ENCODE data around the gene LEKR1.
A peak's percentile ranks its signal among the peaks of the same experiment; 100 is the strongest.

LEKR1 gene

GRCh38 chr3:157059661-157060060 lies 233.5 kb downstream of the LEKR1 start:
- no peak for DNase-seq (ENCODE audit: low read depth)

GRCh38 chr3:157061265-157061664 lies 235.1 kb downstream of the LEKR1 start:
- no peak for DNase-seq (ENCODE audit: low read depth)

GRCh38 chr3:157063469-157063868 lies 237.3 kb downstream of the LEKR1 start:
- DNase-seq (ENCODE audit: low read depth): no peak

DNA sequence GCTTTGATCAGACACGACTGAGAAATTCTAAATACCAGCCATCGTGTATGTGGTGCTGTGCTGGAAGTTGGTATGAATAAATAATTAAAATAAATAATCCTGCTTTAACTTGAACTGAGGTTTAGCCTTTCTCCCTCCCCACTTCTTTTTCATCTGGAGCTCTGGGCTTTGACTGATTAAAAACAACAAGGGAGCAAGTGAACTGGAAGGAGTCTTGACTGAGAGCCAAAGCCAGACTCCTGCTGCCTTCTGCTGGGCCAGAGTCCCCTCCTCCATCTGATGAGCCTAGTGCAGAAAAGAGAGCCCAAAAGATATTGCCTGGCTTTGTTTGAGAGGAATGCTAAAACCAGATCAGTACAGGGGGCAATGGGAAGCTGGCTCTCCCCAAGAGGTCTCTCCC lies 237.8 kb downstream of the LEKR1 start:
- no peak for DNase-seq (ENCODE audit: low read depth)

DNA sequence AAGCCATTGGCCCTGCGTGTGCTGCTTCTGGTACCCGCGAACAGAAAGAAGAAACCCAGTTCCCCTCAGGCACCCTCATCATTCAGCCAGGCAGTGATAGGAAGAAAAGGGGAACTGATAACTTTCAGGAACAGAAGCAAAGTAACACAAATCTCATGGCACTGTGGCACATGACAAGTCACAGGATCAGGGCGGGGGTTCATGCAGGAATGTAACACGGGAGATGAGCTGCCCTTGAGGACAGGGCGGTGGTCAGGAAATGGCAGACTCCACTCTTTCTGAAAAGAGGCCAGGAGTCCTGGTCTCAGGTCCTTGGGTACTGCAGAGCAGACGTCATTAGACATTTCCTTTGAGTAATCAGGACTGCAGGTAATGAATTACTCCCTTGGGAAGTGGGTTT lies 238.2 kb downstream of the LEKR1 start:
- no peak for DNase-seq (ENCODE audit: low read depth)

- no peak for DNase-seq (ENCODE audit: low read depth)
Observed at GRCh38 chr3:157065201-157065600, 239.0 kb downstream of the LEKR1 start.

DNA sequence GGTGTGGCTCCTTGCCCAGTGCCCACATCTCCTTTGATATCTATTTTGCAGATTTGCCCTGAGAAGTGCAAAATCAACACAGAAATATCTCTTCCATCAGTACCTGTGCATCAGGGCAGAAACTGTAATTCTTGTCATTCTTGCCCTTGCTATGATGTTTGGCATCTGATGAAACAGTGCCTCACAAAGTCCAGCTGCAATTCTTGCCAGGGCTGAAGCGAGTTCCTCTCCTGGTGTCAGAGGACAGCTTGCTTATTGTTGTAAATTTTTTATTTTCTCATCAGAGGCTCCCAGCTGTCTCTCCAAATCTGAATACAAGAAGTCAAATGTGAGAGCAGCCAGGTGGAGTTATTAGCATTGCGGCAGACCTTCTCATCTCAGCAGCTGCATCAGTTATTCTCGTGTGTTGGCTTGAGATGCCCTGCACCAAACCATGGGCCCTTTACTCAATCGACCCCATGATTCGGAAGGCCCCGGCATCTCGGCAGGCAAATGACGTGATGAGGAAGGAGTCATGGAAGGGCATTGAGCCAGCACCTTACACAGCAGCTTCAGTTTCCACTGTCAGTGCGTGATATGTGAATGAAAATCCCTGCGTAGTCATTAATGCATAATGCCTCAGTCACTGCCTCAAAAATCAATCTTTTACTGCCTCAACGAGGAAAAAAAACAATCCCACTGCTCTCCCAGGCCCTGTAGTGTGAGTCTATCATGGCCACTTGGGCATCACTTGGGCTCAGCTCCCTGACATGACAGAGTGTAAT lies 240.4 kb downstream of the LEKR1 start:
- DNase-seq (ENCODE audit: low read depth): no peak

- peak; percentile 10 for DNase-seq (ENCODE audit: low read depth)
Observed at GRCh38 chr3:157067114-157067513, 241.0 kb downstream of the LEKR1 start.

DNA sequence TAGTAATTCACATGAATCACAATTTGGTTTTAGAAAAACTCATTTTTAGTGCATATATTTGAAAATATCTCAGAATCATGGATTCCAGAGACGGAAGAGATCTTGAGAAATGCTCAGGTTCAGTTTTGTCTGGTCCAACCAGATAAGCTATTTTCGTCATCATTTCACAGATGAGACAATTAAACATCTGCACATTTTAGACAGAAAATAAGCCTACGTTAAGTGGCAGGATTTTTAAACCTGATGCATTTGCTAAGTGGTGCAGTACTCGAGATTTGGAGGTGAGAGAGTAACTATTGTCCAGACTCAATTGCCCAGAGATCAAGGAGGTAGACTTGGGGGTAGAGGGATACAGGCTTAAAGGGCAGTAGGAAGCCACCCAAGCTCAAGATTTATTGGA lies 243.3 kb downstream of the LEKR1 start:
- DNase-seq (ENCODE audit: low read depth): no peak

DNA sequence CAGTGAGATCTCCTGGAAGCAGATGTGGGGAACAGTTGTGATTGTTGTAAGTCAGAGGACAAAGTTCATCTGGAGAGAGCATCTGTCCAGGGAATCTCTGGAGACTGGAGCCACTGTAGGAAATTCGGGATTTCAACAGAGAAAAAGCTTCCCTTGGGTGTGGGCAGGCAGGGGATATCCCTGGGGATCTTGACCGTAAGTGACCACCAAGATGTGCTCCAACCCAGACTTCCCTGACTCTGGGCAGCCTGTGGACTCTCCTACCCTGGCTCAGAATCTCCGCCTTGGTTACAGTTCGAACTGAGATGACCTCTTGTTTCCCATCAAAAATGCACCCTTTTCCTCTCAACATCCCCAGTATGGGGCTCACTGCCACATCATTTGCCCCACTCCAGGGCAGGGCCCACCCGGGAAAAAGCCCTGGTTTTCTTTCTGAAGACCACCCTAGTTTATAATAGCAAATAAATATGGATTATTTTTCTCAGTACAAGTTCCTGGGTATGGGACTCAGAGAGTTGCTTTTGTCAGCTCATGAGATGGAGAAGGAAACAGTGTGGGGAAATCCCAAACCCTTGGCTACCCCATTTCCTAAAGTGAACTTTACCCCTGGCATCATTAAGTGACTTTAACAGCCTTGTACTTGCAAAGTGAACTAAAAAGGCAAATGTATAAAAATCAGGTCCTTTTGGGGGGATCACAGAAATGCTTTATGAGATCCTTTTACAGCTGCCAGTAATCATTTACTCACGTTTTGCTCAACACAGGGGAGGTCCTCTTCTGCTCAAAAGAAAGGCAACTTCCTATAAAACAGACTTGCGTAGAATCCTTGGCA lies 243.9 kb downstream of the LEKR1 start:
- DNase-seq (ENCODE audit: low read depth): no peak

- DNase-seq (ENCODE audit: low read depth): no peak
Observed at GRCh38 chr3:157070678-157070999, 244.5 kb downstream of the LEKR1 start.

- DNase-seq (ENCODE audit: low read depth): no peak
Observed at GRCh38 chr3:157071744-157072525, 245.8 kb downstream of the LEKR1 start.

DNA sequence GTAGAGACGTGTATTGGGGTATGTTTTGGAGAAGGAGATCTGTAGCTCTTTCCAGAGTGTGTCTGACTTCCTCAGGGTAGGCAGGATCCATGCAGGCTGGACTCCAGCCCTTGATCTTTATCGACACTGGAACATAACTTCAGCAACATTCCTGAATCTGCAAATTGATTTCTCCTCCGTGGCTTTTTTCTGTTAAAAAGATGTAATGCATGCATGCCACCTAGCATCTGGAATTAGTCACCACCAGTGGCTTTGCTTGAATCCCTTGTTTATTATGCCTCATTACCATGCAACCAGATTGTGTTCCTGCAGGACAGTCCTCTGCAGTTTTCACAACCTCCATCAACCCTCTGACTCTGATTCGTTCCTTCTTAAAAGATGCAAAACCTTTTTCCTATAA lies 247.7 kb downstream of the LEKR1 start:
- DNase-seq (ENCODE audit: low read depth): no peak

DNA sequence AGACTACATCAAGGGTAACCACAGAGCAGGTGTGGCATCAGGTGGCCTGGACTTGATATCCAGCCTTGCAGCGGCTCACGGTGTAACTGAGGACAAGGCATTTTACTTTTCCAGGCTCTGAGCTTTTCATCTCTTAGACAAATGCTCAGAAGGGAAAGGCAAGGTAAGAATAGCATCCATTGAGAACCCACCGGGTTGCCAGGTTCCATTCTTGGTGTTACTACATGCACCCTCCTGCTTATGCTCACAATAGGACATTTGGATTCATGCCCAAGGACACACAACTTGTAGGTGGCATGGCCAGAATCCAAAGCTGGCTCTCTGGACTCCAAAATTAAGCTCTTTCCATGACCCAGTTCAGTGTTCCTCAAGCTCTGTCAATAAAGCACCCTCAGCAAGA lies 248.3 kb downstream of the LEKR1 start:
- DNase-seq (ENCODE audit: low read depth): no peak

DNA sequence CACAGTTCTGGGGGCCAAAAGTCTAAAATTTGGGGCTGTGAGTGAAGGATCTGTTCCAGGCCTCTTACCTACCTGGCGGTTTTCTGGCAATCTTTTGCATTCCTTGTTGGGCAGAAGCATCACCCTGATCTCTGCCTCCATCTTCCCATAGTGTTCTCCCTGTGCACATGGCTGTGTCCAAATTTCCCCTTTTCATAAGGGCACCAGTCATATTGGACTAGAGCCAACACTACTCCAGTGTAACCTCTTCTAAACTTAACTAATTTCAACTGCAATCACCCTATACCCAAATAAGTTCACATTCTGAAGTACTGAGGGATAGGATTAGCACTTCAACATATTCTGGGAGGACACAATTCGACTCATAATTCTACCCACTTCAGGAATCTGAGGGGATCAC lies 248.8 kb downstream of the LEKR1 start:
- no peak for DNase-seq (ENCODE audit: low read depth)

GRCh38 chr3:157075693-157076420 lies 249.7 kb downstream of the LEKR1 start:
- DNase-seq (ENCODE audit: low read depth): no peak

DNA sequence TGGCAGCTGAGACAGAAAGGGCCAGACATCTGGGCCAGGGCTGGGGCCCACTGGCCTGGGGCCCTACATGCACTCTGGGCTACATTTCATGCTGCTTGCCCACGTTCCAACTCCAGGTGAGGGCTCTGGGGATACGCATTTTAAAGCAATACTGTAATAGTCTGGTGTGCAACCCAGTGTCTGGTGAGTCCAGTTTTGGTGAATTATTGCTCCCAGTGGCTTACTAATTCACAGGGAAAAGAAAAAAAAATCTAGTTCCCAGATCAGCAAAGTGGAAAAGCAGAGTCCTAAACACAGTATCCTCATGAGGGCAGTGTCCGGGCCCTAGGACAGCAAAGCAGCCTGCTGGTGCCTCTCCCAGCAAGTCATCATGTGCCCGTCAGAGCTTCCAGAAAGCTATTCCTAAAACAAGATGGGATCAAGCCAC lies 251.4 kb downstream of the LEKR1 start:
- no peak for DNase-seq (ENCODE audit: low read depth)

DNA sequence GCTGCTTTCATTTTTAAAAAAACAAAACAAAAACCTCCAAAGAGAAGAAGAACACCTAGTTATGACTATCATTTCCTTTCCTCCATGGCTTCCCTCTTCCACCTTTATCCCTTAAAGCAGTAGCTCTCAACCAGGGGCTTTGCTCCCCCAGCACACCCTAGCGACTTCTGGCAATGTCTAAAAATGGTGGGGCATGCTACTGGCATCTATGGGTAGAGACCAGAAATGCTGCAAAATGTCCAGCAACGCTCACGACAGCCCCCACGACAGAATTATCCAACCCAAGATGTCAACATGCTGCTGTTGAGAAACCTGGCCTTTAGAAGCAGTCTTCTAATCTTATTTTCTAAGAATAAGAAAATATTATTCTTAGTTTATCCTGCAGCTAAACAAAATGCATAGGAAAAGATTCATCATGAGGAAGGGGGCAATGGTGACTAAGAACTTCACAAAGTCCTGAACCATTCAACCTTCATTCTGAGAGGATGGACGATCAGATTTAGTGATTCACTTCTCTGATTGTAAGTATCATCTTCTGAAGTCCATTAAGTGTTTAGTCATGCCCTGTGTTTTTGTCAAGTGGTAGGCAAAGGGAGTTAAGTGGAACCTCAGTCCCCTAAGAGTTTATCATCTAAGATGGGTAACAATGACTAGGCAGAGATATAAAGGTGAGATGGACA lies 252.1 kb downstream of the LEKR1 start:
- DNase-seq (ENCODE audit: low read depth): no peak

- DNase-seq (ENCODE audit: low read depth): no peak
Observed at GRCh38 chr3:157078811-157079185, 252.6 kb downstream of the LEKR1 start.

DNA sequence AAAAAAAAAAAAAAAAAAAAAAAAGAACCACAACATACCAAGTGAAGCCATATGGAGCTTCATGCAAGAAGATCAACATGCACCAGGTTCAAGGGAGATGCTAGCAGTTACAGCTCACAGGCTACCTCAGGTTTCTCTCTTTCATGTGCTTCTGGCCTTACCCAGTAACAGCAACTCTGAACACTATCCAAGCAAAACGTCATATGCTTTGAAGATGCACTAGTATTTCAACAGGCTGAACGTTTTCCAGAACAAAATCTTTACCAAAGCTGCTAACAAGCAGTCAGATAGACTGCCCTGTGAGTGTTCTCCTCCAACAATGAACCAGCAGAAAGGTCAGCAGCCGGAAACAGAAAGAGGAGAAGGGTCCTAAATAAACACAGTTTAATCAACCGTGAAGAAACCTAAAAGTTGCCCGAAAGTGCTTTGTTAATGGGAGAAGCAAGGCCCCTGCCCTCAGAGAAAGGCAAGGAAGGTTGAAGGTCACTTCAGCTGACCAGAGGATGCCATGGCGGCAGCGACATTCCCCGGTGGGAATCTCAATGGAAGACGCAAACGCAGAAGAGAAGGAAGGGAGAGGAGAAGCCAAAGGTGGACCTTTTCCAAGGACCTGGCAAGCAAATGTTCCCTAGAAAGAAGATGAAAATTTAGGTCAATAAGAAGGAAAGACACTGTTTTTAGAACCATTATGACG lies 253.7 kb downstream of the LEKR1 start:
- no peak for DNase-seq (ENCODE audit: low read depth)
